ENCODE results near the gene GPR150.
A peak's percentile ranks its signal among the peaks of the same experiment; 100 is the strongest.

Gene GPR150

GRCh38 chr5:95620030-95620869 is at the start of gene GPR150:
Gene GPR150 (plus strand): TSS chr5:95620087. CDS start chr5:95620276, 189 bp downstream.
- Mint-ChIP-seq H3K27me3 (ENCODE audit: low read depth) (peaks cover 65% of the 10 kb centered on the region), H3K27ac (no peak within 1 kb of the TSS), H3K9me3 (no peaks in the 10 kb centered on the region), H3K4me1 (peaks cover 12% of the 10 kb centered on the region), H3K36me3 (ENCODE audit: low read depth) (no peaks in the 10 kb centered on the region), H3K4me3 (peak within 1 kb of the TSS; percentile 74 to 87 (median 79))
- TF ChIP-seq, protein P1, sequence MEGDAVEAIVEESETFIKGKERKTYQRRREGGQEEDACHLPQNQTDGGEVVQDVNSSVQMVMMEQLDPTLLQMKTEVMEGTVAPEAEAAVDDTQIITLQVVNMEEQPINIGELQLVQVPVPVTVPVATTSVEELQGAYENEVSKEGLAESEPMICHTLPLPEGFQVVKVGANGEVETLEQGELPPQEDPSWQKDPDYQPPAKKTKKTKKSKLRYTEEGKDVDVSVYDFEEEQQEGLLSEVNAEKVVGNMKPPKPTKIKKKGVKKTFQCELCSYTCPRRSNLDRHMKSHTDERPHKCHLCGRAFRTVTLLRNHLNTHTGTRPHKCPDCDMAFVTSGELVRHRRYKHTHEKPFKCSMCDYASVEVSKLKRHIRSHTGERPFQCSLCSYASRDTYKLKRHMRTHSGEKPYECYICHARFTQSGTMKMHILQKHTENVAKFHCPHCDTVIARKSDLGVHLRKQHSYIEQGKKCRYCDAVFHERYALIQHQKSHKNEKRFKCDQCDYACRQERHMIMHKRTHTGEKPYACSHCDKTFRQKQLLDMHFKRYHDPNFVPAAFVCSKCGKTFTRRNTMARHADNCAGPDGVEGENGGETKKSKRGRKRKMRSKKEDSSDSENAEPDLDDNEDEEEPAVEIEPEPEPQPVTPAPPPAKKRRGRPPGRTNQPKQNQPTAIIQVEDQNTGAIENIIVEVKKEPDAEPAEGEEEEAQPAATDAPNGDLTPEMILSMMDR (IDR thresholded peaks at IDR 0.05; ENCODE audit: unreplicated experiment in 3 of 3) = no peak

- Mint-ChIP-seq H3K36me3 (ENCODE audit: low read depth) (peaks cover 42% of the 10 kb centered on the region), H3K27ac (no peak overlapping the region), H3K4me3 (no peak overlapping the region), H3K27me3 (ENCODE audit: low read depth) (no peaks in the 10 kb centered on the region), H3K9me3 (peaks cover 8% of the 10 kb centered on the region), H3K4me1 (no peaks in the 10 kb centered on the region)
- TF ChIP-seq, protein P1 (IDR thresholded peaks at IDR 0.05; ENCODE audit: unreplicated experiment in 3 of 3) = no peak
Measured at GRCh38 chr5:95572016-95572415, 47.9 kb upstream of the GPR150 start.

- H3K27ac Mint-ChIP-seq = no peak overlapping the region
- H3K4me1 Mint-ChIP-seq = no peaks in the 10 kb centered on the region
- TF ChIP-seq, protein P1 (IDR thresholded peaks at IDR 0.05; ENCODE audit: unreplicated experiment in 3 of 3) = no peak
- H3K4me3 Mint-ChIP-seq = no peak overlapping the region
- H3K27me3 Mint-ChIP-seq (ENCODE audit: low read depth) = no peaks in the 10 kb centered on the region
- no peaks in the 10 kb centered on the region for H3K9me3 Mint-ChIP-seq
- H3K36me3 Mint-ChIP-seq (ENCODE audit: low read depth) = peaks cover 17% of the 10 kb centered on the region
Measured at GRCh38 chr5:95581576-95581975, 38.3 kb upstream of the GPR150 start.

DNA sequence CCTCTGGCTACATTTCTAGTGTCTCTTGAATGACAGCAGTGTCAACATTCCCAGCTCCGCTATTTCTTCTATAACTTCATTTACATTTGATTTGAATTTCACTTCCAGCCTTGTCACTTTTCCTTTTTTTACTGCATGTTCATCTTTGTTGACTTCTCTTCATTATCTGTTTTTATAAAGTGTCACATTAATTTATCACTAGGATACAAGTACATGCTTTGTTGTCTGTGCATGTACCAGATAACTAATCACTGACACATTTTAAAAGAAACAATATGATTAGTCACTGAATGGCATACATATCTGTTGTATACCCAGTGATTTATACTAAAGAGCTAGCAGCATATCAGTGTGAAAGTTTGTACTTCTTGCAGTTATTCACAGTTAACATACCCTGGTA is 35.9 kb upstream of the GPR150 start:
- H3K9me3 Mint-ChIP-seq = no peaks in the 10 kb centered on the region
- no peaks in the 10 kb centered on the region for H3K27me3 Mint-ChIP-seq (ENCODE audit: low read depth)
- no peak overlapping the region for H3K27ac Mint-ChIP-seq
- TF ChIP-seq, protein P1 (IDR thresholded peaks at IDR 0.05; ENCODE audit: unreplicated experiment in 3 of 3) = no peak
- H3K4me3 Mint-ChIP-seq = no peak overlapping the region
- no peaks in the 10 kb centered on the region for H3K4me1 Mint-ChIP-seq
- peaks cover 19% of the 10 kb centered on the region for H3K36me3 Mint-ChIP-seq (ENCODE audit: low read depth)

- Mint-ChIP-seq H3K27ac (no peak overlapping the region), H3K4me3 (no peak overlapping the region), H3K9me3 (no peaks in the 10 kb centered on the region), H3K36me3 (ENCODE audit: low read depth) (peaks cover 15% of the 10 kb centered on the region), H3K4me1 (no peaks in the 10 kb centered on the region), H3K27me3 (ENCODE audit: low read depth) (no peaks in the 10 kb centered on the region)
- TF ChIP-seq, protein P1 (IDR thresholded peaks at IDR 0.05; ENCODE audit: unreplicated experiment in 3 of 3) = no peak
Measured at GRCh38 chr5:95590880-95591279, 29.0 kb upstream of the GPR150 start.

DNA sequence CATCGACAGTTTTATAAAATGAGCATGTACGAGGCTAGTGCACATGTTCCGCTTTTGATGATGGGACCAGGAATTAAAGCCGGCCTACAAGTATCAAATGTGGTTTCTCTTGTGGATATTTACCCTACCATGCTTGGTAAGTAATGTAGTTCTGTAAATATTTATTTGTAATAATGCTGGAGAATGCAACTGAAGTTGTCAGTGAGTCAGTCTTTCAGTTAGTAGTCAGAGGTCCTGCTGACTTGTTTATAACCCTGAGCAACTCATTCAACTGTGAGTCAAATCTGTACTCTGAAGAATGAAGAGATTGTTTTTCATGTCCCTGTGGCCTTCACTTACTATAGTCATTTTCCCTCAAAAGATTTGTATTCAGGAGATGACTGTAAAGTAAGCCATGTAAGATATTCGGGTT is 28.4 kb upstream of the GPR150 start:
- Mint-ChIP-seq H3K4me1 (no peaks in the 10 kb centered on the region), H3K36me3 (ENCODE audit: low read depth) (peaks cover 15% of the 10 kb centered on the region), H3K4me3 (no peak overlapping the region), H3K9me3 (no peaks in the 10 kb centered on the region), H3K27ac (no peak overlapping the region), H3K27me3 (ENCODE audit: low read depth) (no peaks in the 10 kb centered on the region)
- TF ChIP-seq, protein P1 (IDR thresholded peaks at IDR 0.05; ENCODE audit: unreplicated experiment in 3 of 3) = no peak

All from nephron (organoid).